Measurements from ENCODE around the gene TBC1D25. TPM values are rescaled to one million over a fixed set of nuclear protein-coding genes. Genes with fewer than 3 reads are reported as not detected.
"Not testable (repeated sequence)": the region's sequence is repeated elsewhere in the genome, so short reads cannot be mapped to it uniquely, and the experiment has no call there.

TBC1D25 gene
- total RNA-seq, 1 donor from 2014 or later = 12.5 TPM

GRCh38 chrX:48540028-48540375 lies 488 bp downstream of the TBC1D25 start:
- Mint-ChIP-seq H3K4me1 (ENCODE audit: unreplicated experiment) (peaks cover 6% of the 10 kb centered on the region), H3K9me3 (ENCODE audit: unreplicated experiment) (no peaks in the 10 kb centered on the region), H3K27me3 (ENCODE audit: unreplicated experiment) (peaks cover 3% of the 10 kb centered on the region), H3K36me3 (ENCODE audit: low read depth, unreplicated experiment) (peaks cover 7% of the 10 kb centered on the region), H3K27ac (ENCODE audit: unreplicated experiment) (peak overlapping the region; percentile 72), H3K4me3 (ENCODE audit: unreplicated experiment) (peak overlapping the region; percentile 91)
- peak; percentile 26 for DNase-seq (ENCODE audit: low spot score)
- no peak for TF ChIP-seq CTCF (IDR thresholded peaks at IDR 0.05; ENCODE audit: unreplicated experiment)

- H3K27me3 Mint-ChIP-seq (ENCODE audit: unreplicated experiment) = peaks cover 3% of the 10 kb centered on the region
- no peaks in the 10 kb centered on the region for H3K9me3 Mint-ChIP-seq (ENCODE audit: unreplicated experiment)
- peaks cover 10% of the 10 kb centered on the region for H3K36me3 Mint-ChIP-seq (ENCODE audit: low read depth, unreplicated experiment)
- H3K4me1 Mint-ChIP-seq (ENCODE audit: unreplicated experiment) = peaks cover 6% of the 10 kb centered on the region
- TF ChIP-seq CTCF (IDR thresholded peaks at IDR 0.05; ENCODE audit: unreplicated experiment) = no peak
- peak overlapping the region; percentile 91 for H3K4me3 Mint-ChIP-seq (ENCODE audit: unreplicated experiment)
- DNase-seq (ENCODE audit: low spot score) = no peak
- H3K27ac Mint-ChIP-seq (ENCODE audit: unreplicated experiment) = peak overlapping the region; percentile 72
These were observed 966 bp downstream of the TBC1D25 start for GRCh38 chrX:48540480-48540879.

GRCh38 chrX:48541140-48541814 lies 1.8 kb downstream of the TBC1D25 start:
- Mint-ChIP-seq H3K4me1 (ENCODE audit: unreplicated experiment) (peaks cover 6% of the 10 kb centered on the region), H3K27ac (ENCODE audit: unreplicated experiment) (no peak overlapping the region), H3K27me3 (ENCODE audit: unreplicated experiment) (peaks cover 3% of the 10 kb centered on the region), H3K9me3 (ENCODE audit: unreplicated experiment) (no peaks in the 10 kb centered on the region), H3K4me3 (ENCODE audit: unreplicated experiment) (no peak overlapping the region), H3K36me3 (ENCODE audit: low read depth, unreplicated experiment) (peaks cover 11% of the 10 kb centered on the region)
- DNase-seq (ENCODE audit: low spot score) = no peak
- TF ChIP-seq CTCF (IDR thresholded peaks at IDR 0.05; ENCODE audit: unreplicated experiment) = no peak

- peaks cover 9% of the 10 kb centered on the region for H3K36me3 Mint-ChIP-seq (ENCODE audit: low read depth, unreplicated experiment)
- no peak overlapping the region for H3K4me3 Mint-ChIP-seq (ENCODE audit: unreplicated experiment)
- no peak for DNase-seq (ENCODE audit: low spot score)
- H3K4me1 Mint-ChIP-seq (ENCODE audit: unreplicated experiment) = no peaks in the 10 kb centered on the region
- no peak for TF ChIP-seq CTCF (IDR thresholded peaks at IDR 0.05; ENCODE audit: unreplicated experiment)
- no peaks in the 10 kb centered on the region for H3K27me3 Mint-ChIP-seq (ENCODE audit: unreplicated experiment)
- H3K9me3 Mint-ChIP-seq (ENCODE audit: unreplicated experiment) = no peaks in the 10 kb centered on the region
- no peak overlapping the region for H3K27ac Mint-ChIP-seq (ENCODE audit: unreplicated experiment)
These were observed 9.4 kb downstream of the TBC1D25 start for GRCh38 chrX:48548871-48549270.

- H3K9me3 Mint-ChIP-seq (ENCODE audit: unreplicated experiment); H3K4me1 Mint-ChIP-seq (ENCODE audit: unreplicated experiment); H3K36me3 Mint-ChIP-seq (ENCODE audit: low read depth, unreplicated experiment); H3K4me3 Mint-ChIP-seq (ENCODE audit: unreplicated experiment); H3K27me3 Mint-ChIP-seq (ENCODE audit: unreplicated experiment); DNase-seq (ENCODE audit: low spot score): not testable (repeated sequence)
- H3K27ac Mint-ChIP-seq (ENCODE audit: unreplicated experiment) = peak overlapping the region; percentile 42
These were observed 16.3 kb downstream of the TBC1D25 start for GRCh38 chrX:48555731-48556325.
